ENCODE data around the gene MAML2.

MAML2 gene

DNA sequence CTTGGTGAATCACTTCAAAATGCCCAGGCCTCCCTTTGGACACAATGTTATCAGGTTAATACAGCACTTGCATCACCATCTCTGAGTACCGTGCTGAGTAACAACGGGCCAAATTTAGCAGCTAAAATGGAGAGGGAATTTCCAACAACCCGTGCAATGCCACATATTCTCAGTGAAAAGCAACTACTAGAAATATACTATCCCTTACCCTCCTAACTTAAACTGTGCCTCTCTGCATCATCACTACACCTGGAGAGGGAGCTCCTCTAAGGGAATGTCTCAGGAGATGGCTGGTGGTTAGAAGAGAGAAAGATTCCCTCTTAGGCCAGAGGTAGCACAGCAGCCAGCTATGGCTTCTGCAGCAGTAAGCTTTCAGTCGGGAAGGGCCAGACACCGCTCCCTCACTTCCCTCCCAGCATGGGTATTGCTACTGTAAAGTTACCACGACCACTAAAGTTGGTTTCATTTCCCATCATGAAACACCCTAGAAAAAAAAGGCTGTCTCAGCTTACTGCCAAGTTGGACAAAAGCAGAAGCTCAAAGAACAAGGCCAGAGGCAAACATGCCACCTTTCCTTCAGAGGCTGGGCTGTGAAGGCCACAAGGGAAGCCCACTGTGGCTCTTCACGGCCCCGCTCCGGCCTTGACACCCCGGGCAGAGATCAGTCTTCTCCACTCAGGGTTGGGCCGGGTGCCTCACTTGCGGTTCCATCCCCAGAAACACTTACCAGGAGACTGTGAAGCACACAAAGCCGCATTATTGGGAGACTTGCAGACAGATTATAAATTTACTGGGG, 3.9 kb downstream of the MAML2 start:
- peak; percentile 66 for DNase-seq

DNA sequence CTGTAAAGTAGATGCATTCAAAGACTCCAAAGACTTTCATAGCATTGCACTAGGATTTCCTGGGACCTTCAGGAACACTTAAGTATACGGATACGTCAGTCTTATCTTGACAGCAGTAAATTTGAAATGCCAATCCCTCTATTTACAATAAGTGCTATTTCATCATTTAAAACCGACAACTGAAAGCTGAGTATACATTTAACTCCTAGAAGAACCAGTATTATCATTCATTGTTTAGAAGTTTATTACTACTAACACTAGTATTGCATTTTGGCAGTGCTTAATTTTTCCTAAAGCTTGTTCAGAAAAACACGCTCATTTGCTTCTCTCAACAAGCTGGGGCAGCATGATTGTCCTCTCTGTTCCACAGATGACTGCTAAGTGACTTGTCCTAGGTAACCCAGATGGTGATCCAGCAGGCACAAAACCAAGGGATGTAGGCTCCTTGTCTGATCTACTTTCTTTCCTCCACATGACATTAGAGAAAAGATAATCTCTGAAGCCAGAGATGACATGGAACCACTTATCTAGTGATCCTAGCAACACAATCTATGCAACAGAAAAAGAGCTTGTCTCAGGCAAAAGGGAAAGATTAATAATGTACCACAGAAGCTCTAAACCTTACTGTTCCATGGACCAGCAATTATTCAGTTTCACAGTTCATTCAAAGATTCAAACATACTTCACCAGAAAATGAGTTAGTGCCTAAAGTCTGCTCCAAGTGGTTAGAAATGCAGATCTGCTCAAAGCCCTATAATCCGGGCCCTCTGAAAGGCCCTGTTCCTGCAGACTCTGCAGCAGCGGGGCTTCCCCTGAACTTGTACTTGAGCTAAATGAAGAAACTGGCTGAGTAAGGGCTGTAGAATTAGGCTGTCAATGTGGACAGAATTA, 5.2 kb downstream of the MAML2 start:
- no peak for DNase-seq

DNA sequence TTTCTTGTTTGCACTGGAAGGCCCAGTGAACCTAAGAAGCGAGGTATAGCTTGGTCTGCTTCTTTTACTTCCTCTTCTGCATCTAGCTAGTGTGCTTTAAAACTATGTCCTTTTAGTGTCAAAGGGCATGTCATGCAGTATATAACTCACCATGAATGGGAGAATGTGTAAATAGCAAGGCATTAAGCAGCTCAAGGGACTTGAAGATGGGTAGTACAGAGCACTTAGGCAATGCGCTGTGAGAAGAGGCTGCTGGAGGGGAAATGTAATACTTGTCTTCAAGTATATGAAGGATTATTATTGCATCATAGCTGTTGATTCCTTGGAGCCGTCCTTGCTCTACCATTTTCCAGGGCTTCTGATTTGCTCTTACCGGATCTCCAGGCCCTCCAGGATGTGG, 7.6 kb downstream of the MAML2 start:
- DNase-seq: no peak

- no peak for DNase-seq
Observed at GRCh38 chr11:96334219-96334618, 8.8 kb downstream of the MAML2 start.

GRCh38 chr11:96333191-96333719, 9.7 kb downstream of the MAML2 start:
- DNase-seq: no peak

- DNase-seq: no peak
Observed at GRCh38 chr11:96332126-96332771, 10.7 kb downstream of the MAML2 start.

GRCh38 chr11:96331699-96332116, 11.3 kb downstream of the MAML2 start:
- DNase-seq: no peak

GRCh38 chr11:96330511-96330859, 12.5 kb downstream of the MAML2 start:
- no peak for DNase-seq

DNA sequence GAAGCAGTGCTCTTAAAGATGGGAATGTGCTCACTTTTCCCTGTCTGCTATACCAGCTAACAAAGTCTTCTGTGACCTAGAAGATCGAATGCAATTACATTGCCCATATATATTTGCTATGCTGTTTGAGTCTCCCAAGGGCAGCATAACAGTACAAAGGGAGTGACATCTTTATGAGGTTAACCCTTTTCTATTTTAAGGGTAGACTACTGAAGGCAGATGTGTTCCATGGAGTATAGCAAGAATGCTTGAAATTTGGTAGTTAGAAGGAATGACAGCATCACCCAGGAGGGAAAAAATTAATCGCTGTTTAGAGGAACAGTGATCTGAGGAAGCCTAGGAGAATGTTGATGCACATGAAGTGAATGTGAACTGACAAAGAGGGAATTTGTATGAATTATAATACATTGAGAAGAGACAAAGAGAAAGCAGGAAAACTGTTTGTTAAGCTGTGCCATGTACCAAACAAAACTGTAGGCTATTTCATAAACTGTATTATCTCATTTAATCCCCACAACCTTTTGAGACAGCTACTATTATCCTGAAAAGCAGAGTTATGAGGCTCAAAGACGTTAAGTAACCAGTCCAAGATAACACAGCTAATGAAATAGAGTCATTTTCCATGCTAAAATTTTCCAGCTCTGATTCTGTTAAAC, 13.0 kb downstream of the MAML2 start:
- no peak for DNase-seq

- no peak for DNase-seq
Observed at GRCh38 chr11:96329419-96329818, 13.6 kb downstream of the MAML2 start.

GRCh38 chr11:96328395-96329010, 14.5 kb downstream of the MAML2 start:
- DNase-seq: no peak

DNA sequence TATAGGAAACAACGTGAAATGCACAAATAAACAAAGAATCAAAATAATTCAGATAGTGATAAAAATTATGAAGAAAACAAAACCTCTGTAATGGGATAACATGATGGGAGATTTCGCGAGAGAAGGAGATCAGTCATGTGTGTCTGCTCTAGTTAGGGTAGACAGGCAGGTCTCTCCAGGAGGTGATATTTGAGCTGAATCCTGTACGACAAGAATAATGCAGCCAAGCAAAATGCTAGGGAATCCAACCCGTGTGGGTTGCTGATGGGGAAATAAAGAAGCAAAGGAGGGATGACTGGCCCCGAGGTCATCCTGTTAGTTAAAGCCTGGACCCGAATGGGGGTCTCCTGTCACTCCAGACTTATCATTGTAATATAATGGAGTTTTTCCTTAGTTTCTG, 16.0 kb downstream of the MAML2 start:
- no peak for DNase-seq

GRCh38 chr11:96324912-96325311, 18.1 kb downstream of the MAML2 start:
- DNase-seq: no peak

DNA sequence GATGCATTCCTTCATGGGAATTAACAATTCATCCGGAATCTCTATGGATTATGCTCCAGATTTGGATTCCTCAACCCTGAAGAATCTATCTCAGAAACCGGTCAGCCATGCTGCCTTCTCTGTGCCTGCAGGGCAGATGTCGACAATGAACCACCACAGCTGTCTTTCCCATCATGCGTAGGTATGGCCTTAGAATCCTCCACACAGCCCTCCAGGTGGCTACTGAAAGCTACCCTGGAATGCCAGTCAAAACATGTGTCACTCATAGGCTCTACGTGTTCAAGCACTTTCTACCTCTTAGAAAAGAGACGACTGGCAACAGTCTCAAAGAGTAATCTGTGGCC, 19.4 kb downstream of the MAML2 start:
- no peak for DNase-seq

- no peak for DNase-seq
Observed at GRCh38 chr11:96322775-96323641, 20.0 kb downstream of the MAML2 start.

- no peak for DNase-seq
Observed at GRCh38 chr11:96321091-96321490, 21.9 kb downstream of the MAML2 start.

- no peak for DNase-seq
Observed at GRCh38 chr11:96319898-96320656, 22.9 kb downstream of the MAML2 start.

DNA sequence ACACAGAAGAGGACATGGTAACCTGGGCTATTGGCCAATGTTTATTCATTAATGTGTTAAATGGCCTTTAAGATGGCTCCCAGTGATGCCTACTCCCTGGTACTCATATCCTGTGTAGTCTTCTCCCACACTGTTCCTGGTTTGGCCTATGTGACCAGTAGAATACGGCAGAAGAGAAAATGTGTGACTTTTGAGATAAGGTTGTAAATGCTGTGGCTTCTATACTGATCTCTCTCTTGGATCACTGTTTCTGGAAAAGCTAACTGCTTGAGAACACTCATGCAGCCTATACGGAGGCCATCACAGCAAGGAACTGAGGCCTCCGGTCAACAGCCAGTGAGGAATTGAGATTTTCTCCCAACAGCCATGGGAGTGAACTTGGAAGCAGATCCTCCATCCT, 24.1 kb downstream of the MAML2 start:
- DNase-seq: no peak

DNA sequence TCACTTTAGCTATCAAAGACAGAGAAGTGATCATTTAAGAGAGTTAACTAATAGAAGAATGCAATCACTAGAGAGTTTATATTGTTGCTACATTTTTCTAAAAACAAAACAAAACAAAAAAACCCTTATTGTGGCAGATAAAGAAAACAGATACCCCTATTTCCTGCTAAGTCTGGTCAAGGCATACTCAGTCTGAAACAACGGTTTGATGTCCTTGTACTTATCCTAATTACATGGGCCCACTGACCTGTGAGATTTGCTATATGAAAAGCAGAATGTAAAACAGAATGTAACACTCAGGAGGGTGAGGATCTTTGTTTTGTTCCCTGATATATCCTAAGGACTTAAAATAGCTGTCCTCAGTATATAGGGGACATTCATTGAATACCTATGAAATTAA, 24.6 kb downstream of the MAML2 start:
- no peak for DNase-seq

DNA sequence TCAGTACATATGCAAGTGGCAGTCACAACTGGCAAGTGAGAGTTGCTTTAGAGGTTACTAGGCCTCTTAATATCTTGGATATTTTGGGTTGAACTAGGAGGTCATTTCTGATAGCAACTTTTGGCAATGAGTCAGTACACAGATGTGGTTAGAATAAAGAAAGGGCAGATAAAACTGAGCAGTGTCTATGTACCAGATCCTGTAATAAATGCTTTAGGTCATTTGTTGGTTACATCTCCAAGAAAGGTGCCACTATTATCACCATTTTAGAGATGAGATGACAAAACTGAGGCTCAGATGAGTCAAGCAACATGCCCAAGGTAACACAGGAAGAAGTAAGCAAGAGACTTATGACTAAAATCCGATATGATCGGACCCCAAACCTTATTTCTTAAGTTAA, 25.0 kb downstream of the MAML2 start:
- DNase-seq: no peak

DNA sequence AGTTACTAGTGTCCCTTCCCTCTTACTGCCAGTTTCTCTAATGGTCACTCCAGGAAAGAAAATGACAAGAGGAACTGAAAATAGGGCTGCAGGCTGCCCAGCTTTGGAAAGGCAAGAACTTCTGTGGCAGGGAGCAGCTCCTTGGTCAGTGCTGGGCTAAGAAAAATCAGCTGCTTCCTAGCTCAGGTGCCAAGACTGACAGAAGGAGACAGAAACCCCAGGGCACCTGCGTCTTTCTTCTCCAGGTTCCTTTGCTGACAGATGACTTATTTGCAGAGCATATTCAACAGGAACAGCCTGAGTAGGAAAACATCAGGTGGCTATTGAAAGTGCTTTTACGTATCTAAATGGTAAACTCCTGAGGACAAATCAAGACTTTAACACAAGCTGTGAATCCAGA, 25.4 kb downstream of the MAML2 start:
- no peak for DNase-seq
